Stimulated activated CD8-positive, alpha-beta memory T cell treated with anti-CD3 and anti-CD28 coated beads, Interleukin-4, amount 100 ng/mL, for 4 hours (primary cell): ENCODE results near the gene FAM187B.

Source experiments
- DNase-seq, 2 donors: peaks; one replicate each; pipeline ENCODE4 v3.0.0-alpha.2; 2020; ENCODE audit warnings: low read depth in 2 of 2, low spot score in 1 of 2

The FAM187B gene

DNA sequence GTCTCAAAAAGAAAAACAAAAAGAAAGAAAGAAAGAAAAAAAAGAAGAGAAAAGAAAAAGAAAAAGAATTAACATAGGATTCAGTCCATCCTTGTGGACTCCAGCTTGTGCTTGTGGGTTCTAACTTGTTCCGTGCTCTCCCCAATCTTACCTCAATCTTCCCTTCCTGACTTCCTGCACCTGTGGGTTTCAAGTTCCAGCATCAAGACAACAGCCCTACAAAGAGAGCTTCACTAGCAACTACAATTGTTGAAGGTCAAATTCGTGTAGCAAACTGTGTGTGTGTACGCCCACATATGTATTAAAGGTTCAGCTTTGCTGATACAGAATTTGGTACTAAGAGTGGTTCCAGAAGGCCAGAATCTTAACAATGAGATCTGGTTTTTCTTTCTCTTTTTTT, 48.7 kb downstream of the FAM187B start:
- DNase-seq = no peak

DNA sequence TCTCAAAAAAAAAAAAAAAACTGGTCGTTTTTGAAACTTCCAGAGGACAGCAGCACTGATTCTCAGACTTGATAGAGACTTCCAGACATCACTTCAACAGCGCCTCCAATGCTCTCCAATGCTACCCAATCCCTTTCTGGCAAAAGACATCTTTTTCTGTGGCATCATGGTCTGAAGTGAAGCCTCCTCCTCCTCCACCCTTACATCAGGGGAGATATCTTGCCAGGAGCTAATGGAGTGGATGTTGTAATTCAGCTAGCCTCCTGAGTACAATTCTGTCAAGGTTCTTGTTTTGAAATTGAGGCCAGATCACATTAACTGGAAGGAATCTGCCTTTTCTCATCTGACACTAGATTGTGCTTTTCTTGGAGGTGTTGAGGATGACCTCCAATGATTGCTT, 49.8 kb downstream of the FAM187B start:
- DNase-seq = no peak

DNA sequence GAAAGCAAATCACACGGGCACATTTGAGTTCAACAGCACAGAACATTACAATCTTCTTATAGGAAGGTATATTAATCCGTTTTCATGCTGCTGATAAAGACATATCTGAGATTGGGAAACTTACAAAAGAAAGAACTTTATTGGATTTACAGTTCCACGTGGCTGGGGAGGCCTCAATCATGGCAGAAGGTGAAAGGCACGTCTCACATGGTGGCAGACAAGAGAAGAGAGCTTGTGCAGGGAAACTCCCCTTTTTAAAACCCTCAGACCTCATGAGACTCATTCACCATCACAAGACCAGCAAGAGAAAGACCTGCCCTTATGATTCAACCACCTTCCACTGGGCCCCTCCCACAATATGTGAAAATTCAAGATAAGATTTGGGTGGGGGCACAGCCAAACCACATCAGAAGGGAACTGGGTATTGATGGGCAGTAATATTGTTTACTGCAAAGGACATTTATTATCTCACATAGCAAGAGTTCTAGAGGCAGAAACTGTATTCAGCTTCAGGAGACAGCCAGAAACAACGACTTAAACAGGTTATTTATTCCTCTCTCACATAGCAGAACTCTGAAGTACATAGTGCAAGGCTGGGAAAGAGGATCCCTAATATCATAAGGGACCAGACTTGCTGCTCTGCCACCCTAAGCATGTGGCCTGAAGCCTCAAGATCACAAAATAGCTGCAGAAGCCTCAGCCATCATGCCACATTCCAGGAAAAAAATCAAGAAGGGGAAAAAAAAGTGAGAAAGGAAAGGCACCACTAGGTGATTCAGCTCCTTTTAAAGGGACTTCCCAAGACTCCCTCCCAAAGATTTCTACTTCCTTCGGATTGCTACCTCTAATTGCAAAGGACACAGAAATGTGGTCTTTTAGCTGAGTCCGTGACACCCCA, 50.9 kb downstream of the FAM187B start:
- DNase-seq = no peak

DNA sequence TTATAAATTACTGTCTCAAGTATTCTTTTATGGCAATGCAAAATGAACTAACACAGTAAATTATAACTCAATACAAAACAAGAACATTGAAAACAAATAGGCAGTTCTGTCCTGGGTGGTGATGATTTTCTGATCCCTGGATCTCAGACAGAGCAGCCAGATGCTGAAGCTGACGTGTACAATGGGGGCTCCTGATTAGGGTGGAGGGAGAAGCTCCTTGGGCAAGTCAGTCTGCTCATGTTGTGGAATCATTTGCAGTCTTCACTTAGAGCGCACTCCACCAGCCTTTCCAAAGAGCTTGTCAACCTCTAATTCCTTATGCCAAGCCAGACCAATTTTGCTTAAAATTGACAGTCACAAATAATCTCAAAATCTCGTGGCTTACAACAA, 52.4 kb downstream of the FAM187B start:
- no peak for DNase-seq
